CD1c-positive myeloid dendritic cell (primary cell): ENCODE measurements around the gene FOXR1.
"Not testable (repeated sequence)": the region's sequence is repeated elsewhere in the genome, so short reads cannot be mapped to it uniquely, and the experiment has no call there.

Source experiments
- DNase-seq: peaks from one replicate; pipeline ENCODE4 v3.0.0-alpha.2; 2016; ENCODE audit errors: extremely low spot score

The FOXR1 gene

GRCh38 chr11:118947091-118947490 lies 24.5 kb upstream of the FOXR1 start:
- DNase-seq: no peak

- no peak for DNase-seq
Measured at GRCh38 chr11:118948000-118948399, 23.6 kb upstream of the FOXR1 start.

GRCh38 chr11:118953265-118953664 lies 18.3 kb upstream of the FOXR1 start:
- no peak for DNase-seq

- DNase-seq: not testable (repeated sequence)
Measured at GRCh38 chr11:118953976-118954375, 17.6 kb upstream of the FOXR1 start.

GRCh38 chr11:118956094-118956846 lies 15.3 kb upstream of the FOXR1 start, which contains the start of gene UPK2:
Gene UPK2 (plus strand): TSS chr11:118956298. CDS start chr11:118956351, 53 bp downstream.
- DNase-seq: peak; percentile 87

GRCh38 chr11:118956847-118957469 lies 14.6 kb upstream of the FOXR1 start:
- DNase-seq: no peak

GRCh38 chr11:118957549-118957948 lies 14.0 kb upstream of the FOXR1 start:
- DNase-seq: no peak

GRCh38 chr11:118957968-118958367 lies 13.6 kb upstream of the FOXR1 start:
- no peak for DNase-seq

- no peak for DNase-seq
Measured at GRCh38 chr11:118958577-118958976, 13.0 kb upstream of the FOXR1 start.

- DNase-seq: no peak
Measured at GRCh38 chr11:118961189-118961588, 10.4 kb upstream of the FOXR1 start.

GRCh38 chr11:118961591-118961990 lies 10.0 kb upstream of the FOXR1 start:
- DNase-seq: no peak

GRCh38 chr11:118969508-118969907 lies 2.1 kb upstream of the FOXR1 start:
- DNase-seq: not testable (repeated sequence)

- DNase-seq: no peak
Measured at GRCh38 chr11:118973985-118974384, 2.4 kb downstream of the FOXR1 start.

GRCh38 chr11:118975771-118976709 lies 4.5 kb downstream of the FOXR1 start:
- DNase-seq: no peak

GRCh38 chr11:118979434-118979833 lies 7.9 kb downstream of the FOXR1 start:
- peak; percentile 29 for DNase-seq

- DNase-seq: peak; percentile 51
Measured at GRCh38 chr11:118980191-118980881, 8.8 kb downstream of the FOXR1 start.

GRCh38 chr11:118984337-118984736 lies 12.8 kb downstream of the FOXR1 start:
- DNase-seq: not testable (repeated sequence)

- no peak for DNase-seq
Measured at GRCh38 chr11:118984825-118985224, 13.3 kb downstream of the FOXR1 start.

GRCh38 chr11:118988280-118988679 lies 16.7 kb downstream of the FOXR1 start:
- DNase-seq: no peak

- not testable (repeated sequence) for DNase-seq
Measured at GRCh38 chr11:118991486-118992038, 20.0 kb downstream of the FOXR1 start.

GRCh38 chr11:118996926-118997626 lies 25.5 kb downstream of the FOXR1 start:
- peak; percentile 67 for DNase-seq
